ENCODE measurements around the gene AQR.

- TF ChIP-seq EGR1 (IDR thresholded peaks at IDR 0.05; ENCODE audit: borderline replicate concordance, low read depth, low read length) (no peak), POLR2A (IDR thresholded peaks at IDR 0.05; ENCODE audit: control extremely low read depth in 1 of 2, low read depth in 2 of 2, low read length in 2 of 2) (no peak), CHD2 (IDR thresholded peaks at IDR 0.05; ENCODE audit: low read length) (no peak), CBX8 (IDR thresholded peaks at IDR 0.05; ENCODE audit: borderline replicate concordance, low read depth, low read length) (no peak), KDM5A (IDR thresholded peaks at IDR 0.05; ENCODE audit: low read length) (no peak), RAD21 (IDR thresholded peaks at IDR 0.05 in 1 of 2, conservative IDR thresholded peaks at IDR 0.05 in 1 of 2; ENCODE audit: low read depth in 2 of 2, low read length in 2 of 2) (no peak), CTCF (IDR thresholded peaks at IDR 0.05; ENCODE audit: control extremely low read depth in 1 of 3, insufficient read depth in 1 of 3, low read depth in 1 of 3, low read length in 3 of 3) (no peak), POLR2AphosphoS5 (IDR thresholded peaks at IDR 0.05; ENCODE audit: low read depth, low read length) (no peak), HDAC6 (IDR thresholded peaks at IDR 0.05; ENCODE audit: low read depth, low read length) (no peak), TCF12 (IDR thresholded peaks at IDR 0.05; ENCODE audit: low read depth, low read length) (no peak), CBX5 (IDR thresholded peaks at IDR 0.05; ENCODE audit: low read depth, low read length) (no peak), MAX (IDR thresholded peaks at IDR 0.05) (no peak)
Measured at GRCh38 chr15:34893967-34894366, 75.6 kb downstream of the AQR start.
